ENCODE measurements around the gene TP63.

DNA sequence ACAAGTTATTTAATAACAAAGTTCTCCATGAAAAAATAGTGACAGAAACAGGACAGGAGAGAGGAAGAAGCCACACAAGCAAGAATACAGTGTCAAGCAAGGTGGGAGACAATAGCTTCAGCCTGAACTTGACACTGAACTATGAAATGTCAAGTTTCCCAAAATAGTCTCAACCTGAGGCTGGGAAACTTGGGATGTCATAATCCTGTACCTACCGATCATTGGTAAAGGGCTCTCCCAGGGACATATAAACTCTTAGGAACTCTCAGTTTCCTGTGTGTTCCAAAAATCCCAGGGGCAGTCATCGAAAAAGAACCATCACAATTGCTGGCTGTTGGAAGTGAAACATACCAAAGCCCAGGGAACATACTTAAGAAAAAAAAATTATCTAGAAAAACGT is 277.9 kb downstream of the TP63 start:
- TF ChIP-seq POLR2A (IDR thresholded peaks at IDR 0.05; ENCODE audit: low read depth, low read length) (no peak), POLR2AphosphoS5 (IDR thresholded peaks at IDR 0.05; ENCODE audit: low read depth, low read length) (no peak), TAF1 (IDR thresholded peaks at IDR 0.05; ENCODE audit: borderline replicate concordance, low read depth, low read length) (no peak)
